Stimulated activated CD4-positive, alpha-beta T cell treated with anti-CD3 and anti-CD28 coated beads, Interleukin-15, amount 100 ng/mL, for 48 hours (primary cell): ENCODE results near the gene CTSZ.
"Not testable (repeated sequence)": the region's sequence is repeated elsewhere in the genome, so short reads cannot be mapped to it uniquely, and the experiment has no call there.

ENCODE experiments used
- DNase-seq, 2 donors: peaks; one replicate each; pipeline ENCODE4 v3.0.0-alpha.2; 2020; ENCODE audit warnings: low read depth in 2 of 2

Gene CTSZ

GRCh38 chr20:59013031-59013951 is 6.2 kb upstream of the CTSZ start:
- no peak for DNase-seq

DNA sequence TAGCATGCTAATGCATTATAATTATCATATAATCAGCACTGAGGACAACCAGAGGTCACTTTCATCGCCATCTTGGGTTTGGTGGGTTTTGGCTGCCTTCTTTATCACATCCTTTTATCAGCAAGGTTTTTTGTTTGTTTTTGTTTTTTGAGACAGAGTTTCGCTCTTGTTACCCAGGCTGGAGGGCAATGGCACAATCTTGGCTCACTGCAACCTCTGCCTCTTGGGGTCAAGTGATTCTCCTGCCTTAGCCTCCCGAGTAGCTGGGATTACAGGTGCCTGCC is 4.8 kb upstream of the CTSZ start:
- DNase-seq, result not testable (repeated sequence)

DNA sequence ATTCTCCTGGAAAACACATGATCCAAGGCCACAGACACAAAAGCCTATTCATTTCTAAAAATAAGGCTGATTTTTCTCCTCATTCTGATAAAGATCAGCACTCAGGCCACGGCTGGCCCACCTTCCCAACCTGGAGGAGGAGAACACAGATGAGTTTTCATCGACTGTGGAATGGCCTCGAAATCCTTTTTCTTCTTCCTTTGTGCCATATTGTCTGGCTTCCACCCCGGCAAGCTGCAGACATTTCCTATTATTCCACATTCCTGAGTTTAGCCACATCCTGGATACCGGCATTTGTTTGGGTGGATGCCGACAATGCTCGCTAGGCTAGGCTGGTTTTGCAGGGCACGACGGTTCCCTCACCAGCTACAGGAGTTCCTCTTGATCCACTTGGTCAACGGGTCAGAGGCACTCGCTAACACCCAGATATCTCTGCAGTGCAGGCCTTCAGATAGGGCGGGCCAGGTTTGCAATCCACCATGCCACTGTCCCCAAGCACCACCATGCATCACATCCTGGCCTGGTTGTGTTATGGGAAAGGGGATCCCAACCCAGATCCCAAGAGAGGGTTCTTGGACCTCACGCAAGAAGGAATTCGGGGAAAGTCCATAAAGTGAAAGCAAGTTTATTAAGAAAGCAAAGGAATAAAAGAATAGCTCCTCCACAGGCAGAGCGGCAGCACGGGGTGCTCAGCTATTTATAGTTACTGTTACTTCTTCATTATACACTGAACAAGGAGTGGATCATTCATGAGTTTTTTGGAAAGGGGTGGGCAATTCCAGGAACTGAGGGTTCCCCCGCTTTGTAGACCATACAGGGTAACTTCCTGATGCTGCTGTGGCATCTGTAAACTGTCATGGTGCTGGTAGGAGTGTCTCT is 4.2 kb upstream of the CTSZ start:
- DNase-seq, result no peak

- DNase-seq, result no peak
Observed at GRCh38 chr20:59010321-59010994, 3.4 kb upstream of the CTSZ start.

DNA sequence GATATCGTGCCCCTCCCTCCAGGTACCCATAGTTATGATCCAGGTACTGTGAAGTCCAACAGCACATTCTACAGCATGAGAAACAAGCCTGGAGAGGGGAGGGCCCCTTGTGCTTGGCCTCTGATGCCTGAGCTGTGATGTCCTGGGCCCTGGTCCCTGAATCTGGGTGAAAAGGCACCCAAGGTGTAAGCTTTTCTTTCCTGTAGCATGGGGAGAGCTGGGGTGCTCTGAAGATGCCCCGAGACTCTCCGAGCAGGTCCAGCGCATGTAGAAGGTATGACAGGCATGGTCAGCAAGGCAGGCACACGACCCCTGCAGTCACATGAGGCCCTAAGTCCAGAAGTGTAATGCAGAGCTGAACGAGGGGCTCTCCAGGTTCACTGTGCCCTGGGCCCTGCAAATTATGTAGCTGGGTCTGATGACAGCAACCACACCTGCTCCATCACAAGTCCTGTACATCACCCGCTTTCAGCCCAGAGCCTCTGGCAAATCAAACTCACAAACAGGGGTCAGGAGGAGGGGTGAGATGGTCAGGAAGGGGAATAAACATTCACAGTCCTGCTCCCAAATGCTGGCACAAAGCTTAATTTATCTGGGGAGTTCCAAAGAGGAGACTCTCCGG is 1.8 kb upstream of the CTSZ start:
- DNase-seq, result no peak

DNA sequence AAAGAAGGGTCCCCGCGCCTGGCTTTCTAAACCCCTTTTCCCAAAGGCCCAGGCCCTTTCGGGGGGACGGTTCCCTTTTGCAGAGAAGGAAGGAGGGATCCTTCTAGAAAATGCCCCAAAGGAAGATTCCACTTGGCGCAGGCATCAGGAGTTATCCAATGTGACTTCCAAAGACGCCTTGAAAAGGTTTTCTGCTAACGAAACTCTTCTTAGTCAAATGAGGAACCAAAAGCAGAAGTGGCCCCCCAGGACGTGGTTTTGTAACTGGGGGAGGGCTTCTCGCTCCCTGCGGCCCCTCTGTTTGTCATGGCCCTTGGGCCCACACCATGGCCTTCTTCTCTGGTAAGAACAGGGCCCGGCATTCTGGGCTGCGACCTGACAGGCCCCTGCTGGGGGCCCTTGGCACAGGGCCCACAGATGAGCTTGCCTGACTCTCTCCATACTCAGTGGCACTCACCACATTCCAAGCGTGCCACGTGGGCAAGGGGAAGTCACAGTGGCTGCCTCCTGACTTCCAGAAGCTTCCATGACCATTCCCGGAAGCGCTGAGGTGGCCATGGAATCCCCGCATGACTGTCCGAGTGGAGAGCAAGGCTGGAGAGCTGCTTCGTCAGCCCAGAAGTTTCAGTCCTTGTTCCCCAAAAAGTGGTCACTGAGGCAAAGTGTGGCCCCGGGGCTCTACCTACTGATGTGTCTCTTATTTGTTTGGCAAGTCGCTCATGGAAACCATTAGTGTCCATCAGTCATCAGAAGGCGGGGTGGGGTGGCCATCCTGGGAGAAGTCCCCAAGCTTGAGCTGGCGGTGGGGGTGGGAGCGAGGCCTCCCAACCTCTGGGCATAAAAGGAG is 834 bp upstream of the CTSZ start:
- no peak for DNase-seq

DNA sequence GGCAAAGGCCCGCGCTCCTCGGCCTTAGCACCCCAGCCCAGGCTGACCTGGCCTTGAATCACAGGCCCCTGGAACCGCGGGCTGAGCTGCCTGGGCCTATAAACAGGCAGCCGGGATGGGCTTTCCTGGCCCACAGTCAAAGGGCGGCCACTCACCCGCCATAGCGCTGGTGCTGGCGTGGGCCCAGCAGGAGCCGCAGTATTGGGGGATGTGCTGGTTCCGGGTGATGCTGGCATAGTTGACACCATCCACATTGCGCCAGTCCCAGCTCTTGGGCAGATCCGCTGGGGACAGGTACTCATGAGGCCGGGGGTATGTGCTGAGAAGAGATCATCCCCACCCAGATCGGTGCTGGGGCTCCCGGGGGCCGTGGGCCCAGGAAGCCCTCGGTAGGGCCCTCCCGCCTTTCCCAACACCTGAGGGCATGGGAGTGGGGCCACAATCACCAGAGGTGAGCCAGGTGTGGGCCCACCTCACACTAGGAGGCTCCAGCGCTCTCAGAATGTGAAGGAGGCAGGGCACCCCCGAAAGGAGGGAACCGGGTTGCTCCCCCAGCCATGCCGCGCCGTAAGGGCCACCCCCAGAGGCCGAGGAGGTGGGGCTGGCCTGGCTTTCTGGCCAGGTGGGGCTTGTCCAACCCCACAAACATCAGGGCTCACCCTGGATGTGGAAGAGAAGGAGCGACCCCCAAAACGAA is 739 bp downstream of the CTSZ start:
- DNase-seq, result no peak

DNA sequence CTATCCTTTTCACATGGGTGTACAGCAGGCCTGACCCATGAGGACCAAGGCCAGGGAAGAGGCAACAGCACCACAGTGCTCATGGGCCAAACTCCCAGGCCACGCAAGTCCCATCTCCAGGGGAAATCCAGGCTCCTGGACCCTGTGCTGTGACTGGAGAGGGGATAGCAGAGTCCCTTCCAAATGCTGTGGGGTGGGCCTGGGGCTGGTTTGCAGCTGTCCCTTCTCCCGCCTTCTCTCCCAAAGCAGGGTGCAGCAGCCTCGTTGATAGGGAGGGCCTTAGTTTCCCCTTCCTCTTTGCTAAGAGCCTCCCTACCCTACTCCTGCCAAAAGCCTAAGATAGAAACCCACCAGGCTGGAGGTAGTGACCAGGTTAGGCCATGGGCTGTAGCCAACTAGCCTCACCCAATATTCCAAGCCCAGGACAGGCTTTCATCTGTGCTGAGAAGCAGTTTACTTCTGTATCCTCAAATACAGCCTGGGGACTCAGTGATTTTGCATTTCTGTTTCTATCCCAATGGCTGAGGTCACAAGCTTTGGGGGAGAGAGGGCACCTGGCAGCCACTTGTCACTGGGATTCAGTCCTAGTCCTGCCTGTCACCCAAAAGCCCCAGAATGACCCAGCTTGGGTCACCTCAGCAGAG is 1.4 kb downstream of the CTSZ start:
- no peak for DNase-seq

DNA sequence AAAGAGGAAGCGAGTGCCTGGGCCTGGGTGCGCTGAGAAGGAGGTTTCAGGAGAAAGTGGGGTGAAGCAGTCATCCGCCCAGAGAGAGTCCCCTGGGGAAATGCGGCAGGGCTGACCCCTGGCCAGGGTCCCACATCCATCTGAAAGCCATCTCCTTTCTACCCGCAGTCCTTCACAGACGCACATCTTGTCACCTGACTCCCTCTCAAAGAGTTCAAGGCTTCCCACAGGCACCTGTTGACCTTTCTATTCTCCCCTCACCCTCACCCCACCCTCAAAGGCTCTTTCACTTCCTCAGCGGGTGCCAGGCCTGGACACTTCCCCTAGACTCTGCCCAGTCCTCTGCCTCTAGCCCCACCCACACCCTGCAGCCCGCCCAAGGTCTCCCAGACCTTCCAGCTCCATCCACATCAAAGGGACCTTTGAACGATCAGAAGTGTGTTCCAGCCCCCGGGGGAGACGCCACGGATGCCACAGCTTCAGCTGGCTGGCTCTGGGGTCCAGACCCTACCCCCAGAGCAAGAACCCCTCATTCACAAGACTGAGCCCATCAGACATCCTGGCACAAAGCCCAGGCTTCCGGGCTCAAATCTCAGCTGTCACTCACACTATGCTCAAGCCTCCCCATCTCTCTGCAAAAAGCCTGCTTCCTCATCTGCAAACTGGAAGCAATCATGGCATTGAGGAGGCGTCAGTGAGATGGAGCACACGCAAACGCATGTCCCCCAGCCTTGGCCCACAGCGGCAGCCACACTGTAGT is 2.1 kb downstream of the CTSZ start:
- DNase-seq, result no peak

GRCh38 chr20:59004493-59004762 is 2.6 kb downstream of the CTSZ start:
- DNase-seq, result no peak

- no peak for DNase-seq
Observed at GRCh38 chr20:59003836-59004492, 3.1 kb downstream of the CTSZ start.

DNA sequence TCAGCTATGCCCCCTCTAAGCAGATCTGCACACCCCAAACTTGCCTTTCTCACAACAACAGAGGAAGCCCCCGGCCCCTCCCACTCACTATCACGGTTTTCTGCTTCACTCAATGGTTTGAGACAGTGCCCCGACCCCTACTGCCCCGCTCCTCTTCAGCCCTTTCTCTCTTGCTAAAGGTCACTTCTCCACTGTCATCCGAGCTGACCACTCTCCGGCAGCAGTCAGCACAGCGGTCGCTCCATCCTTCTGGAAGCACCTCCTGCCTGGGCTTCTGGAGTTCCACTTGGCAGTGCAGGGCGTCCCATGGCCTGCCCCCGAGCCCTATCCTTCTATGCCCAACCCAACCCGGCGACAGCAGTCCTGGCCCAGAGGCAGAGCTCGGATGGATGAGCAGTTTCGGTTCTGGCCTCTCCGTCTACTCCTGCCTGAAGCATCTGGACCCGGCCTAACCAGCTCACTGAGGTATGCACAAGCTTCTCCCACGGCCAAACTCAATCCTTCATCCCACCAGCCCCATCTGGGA is 4.1 kb downstream of the CTSZ start:
- no peak for DNase-seq

DNA sequence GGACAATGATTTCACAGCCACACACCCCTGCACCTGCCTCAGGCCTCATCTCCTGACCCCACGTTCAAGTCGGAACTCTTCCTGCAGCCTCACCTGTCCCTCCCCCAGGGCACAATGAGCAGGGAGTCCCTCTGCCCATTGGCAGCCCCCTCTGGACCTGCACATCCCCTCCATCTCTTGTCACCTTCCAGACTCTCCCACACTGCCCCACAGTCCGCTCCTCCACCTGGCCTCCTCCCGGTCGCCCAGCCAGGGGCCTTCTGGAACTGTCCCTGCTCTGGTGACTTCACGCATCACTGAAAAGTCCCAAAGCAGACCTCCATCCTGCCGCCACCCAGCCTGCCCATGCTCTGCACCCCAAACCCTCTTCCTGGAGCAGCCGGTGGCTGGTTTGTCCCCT is 4.7 kb downstream of the CTSZ start:
- DNase-seq, result no peak

DNA sequence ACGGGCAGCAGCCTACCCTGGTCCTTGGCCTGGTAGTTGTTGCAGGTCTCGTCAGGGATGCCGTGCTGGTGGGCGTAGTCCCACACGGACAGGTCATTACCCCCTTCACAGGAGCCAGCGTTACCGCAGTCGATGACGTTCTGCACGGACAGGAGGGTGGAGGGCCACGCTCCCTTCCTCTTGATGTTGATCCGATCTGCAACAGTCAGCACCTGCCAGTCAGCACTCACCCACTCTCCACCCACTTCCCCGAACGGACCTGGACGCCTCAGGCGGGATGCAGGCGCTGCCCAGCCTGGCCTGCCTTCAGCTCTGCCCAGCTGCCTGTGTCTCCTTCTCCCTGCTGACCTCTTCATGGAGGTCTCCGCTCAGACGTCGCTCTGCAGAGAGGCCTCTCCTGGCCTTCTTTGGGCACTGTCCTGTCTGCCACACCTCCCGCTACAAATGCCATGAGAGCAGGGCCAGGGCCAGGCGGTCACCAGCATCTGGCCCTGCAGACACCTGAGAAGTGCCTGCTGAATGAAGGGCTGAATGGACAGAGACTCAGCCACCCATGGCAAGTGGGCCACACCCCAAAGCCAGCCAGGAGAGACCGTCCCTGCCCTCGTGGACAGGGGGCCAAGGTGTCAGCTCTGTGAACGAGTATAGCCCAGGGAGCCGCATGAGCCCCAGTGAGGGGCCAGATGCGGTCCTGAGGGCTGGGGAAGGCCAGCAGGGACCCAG is 5.4 kb downstream of the CTSZ start:
- DNase-seq, result no peak

GRCh38 chr20:59001068-59001448 is 6.0 kb downstream of the CTSZ start:
- no peak for DNase-seq

GRCh38 chr20:59000326-59000725 is 6.7 kb downstream of the CTSZ start:
- no peak for DNase-seq

DNA sequence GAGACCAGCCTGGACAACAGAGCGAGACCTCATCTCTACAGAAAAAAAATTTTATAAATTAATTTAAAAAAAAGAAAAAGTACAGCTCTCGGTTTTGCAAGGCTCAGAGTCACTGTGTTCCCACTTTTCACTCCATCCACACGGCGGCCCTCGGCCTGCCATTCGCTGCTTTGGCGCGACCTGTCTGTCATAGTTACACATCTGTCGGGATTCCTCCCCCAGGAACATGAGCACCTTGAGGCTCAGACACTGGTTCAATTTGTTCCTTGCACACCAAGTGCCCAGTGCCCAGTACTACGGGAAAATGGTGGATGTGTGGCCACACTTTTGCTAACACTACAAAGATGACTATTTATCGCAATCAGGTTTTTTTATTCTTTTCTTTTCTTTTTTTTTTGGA is 8.4 kb downstream of the CTSZ start:
- DNase-seq, result no peak

DNA sequence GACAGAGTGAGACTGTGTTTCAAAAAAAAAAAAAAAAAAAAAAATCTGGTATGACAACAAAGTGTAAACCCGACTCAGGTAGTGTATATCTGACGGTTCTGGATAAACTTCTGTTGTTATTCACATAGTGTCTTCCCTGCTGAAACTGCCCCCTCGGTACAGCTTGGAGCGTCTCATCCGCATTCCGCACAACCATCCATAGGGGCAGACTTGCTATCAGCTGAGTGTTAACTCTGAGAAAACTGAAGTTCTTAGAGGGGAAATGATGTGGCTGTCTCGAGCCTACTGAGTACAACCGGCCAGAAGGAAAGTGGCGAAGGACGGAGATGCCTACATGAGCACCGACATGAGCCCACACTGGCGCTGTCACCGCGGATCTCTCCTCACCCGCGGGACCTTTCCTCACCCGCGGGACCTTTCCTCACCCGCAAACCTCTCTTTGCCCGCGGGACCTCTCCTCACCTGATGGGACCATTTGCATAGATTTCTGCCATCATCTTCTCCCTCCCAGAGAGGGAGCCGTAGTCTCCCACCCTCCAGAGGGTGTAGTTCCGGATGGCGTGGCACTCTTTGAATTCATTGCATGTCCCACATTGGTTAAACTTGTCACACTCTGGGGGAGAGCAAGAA is 9.8 kb downstream of the CTSZ start:
- DNase-seq, result no peak
